Measurements from ENCODE around the gene CDH6.
"Not testable (repeated sequence)": the region's sequence is repeated elsewhere in the genome, so short reads cannot be mapped to it uniquely, and the experiment has no call there.

- TF ChIP-seq, protein P1, sequence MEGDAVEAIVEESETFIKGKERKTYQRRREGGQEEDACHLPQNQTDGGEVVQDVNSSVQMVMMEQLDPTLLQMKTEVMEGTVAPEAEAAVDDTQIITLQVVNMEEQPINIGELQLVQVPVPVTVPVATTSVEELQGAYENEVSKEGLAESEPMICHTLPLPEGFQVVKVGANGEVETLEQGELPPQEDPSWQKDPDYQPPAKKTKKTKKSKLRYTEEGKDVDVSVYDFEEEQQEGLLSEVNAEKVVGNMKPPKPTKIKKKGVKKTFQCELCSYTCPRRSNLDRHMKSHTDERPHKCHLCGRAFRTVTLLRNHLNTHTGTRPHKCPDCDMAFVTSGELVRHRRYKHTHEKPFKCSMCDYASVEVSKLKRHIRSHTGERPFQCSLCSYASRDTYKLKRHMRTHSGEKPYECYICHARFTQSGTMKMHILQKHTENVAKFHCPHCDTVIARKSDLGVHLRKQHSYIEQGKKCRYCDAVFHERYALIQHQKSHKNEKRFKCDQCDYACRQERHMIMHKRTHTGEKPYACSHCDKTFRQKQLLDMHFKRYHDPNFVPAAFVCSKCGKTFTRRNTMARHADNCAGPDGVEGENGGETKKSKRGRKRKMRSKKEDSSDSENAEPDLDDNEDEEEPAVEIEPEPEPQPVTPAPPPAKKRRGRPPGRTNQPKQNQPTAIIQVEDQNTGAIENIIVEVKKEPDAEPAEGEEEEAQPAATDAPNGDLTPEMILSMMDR (IDR thresholded peaks at IDR 0.05; ENCODE audit: insufficient read depth, low read length, poor library complexity, severe bottlenecking) = not testable (repeated sequence)
- TF ChIP-seq EZH2phosphoT487 (conservative IDR thresholded peaks at IDR 0.05; ENCODE audit: low read length) = not testable (repeated sequence)
These were observed 168.4 kb downstream of the CDH6 start for GRCh38 chr5:31361704-31362528.

Measured in SU-DHL-6 (cell line).